HG02938 (cell line): ENCODE measurements around the gene APBA2.
"Not testable (repeated sequence)": the region's sequence is repeated elsewhere in the genome, so short reads cannot be mapped to it uniquely, and the experiment has no call there.

ENCODE experiments used
- ATAC-seq: cut with Tn5 transposase; IDR thresholded peaks from one replicate; pipeline ENCODE4 v1.9.1; 2021; ENCODE audit warnings: mild to moderate bottlenecking, moderate library complexity; ENCODE audit not compliant: unreplicated experiment

The APBA2 gene

DNA sequence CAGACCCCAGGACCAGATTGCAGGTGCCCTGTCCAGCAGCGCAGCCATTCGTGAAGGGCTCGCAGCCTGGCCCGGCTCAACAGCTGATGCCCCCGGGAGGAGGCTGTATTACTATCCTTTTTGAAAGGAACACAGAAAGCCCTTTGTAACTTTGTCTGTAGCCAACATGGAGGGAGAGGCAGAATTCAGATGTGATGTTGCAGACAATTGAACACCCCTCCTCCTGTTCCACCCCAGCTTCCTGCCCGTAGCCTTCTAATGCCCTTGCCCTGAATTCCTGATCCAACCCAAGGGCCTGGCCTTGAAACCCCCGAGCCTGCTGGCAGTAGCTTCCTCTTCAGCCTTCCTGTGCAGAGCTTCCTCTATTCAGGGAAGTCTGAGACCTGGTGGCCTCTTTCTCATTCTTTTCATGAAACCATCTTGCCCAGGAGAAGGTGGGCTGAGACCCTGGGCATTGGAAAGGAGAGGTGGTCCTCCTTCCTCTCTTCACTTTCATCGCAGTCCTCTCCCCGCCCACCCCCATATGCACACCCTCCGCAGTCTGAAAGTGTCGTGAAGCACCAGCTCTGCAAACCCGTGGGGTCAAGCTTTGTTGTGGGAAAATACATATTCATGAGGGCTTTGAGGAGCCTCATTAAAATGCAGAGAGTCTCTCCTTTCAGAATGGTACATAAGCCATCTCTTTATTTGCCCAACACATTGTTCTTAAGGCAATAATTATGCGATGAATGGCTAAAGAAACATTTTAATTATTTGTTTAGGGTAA lies 109.2 kb downstream of the APBA2 start:
- ATAC-seq = no peak

DNA sequence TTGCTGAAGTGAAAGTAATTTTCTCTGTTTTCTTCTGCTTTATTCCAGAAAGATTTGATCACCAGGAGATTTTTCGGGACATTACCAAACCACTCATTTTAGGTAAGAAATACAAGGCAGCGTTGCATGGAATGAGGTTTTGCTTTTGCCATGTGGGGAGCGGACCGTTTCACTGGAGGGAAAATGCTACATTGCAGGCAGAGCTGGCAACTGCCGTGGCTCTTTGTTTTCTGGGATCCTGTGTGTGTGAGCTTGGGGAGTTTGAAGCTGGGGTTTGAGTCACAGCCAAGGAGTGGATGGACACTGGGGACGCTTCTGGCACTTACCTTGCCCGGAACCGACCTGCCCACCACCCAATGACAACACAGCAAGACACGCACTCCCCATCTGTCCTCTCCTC lies 109.9 kb downstream of the APBA2 start:
- ATAC-seq = no peak

DNA sequence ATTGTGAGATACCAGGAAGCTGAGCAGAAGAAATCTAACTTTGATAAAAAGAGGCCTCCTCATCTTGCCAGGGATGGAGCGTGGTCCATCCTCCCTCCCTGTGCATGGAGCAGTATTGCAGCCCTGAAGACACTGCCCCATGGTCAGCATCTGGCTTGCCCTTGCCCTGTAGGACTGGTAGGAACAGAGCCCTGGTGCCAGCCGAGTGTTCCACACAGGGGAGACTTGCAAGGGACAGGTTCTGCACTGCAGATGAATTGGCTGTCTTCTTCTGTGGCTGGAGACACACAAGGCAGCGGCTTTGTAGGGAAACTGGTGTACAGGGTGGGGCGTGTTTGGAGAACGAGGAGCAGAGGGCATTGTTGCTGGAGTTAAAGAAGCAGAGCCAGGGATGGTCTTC lies 110.5 kb downstream of the APBA2 start:
- no peak for ATAC-seq

DNA sequence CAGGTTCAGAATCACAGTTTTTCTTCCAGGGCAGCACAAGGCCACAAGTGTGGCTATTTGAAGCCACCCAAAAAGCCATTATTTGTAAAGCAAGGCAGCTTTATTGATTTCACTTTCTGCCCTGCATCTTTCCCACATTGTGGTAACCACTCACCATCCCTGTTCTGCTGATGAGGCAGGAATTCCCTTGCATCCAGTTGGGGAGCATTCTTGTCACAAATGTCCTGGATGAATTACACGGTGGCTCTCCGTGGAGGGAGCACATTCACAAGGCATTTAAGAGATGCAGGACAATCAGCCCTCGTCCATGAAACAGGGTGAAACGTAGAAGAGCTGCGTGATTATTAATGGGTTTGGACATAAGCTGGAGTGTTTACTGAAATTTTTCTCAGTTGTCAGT lies 111.2 kb downstream of the APBA2 start:
- no peak for ATAC-seq

DNA sequence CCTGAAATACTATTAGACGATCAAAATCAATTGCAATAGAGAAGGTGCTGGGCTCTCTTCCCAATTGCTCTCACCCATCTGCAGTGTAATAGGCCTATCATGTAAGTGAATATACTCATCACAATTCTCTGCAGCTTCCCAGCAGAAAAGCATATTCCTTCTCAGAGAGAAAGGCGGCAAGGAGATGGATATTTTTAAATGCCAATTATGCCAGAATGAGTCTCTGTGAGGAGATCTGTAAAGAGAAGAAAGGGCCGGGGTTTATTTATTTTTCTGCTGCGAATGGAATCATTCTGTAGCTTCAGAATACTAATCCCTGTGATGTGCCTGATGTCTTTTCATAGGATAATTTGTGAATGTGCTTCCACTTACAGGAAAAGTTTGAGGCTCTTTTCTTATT lies 112.0 kb downstream of the APBA2 start:
- no peak for ATAC-seq

DNA sequence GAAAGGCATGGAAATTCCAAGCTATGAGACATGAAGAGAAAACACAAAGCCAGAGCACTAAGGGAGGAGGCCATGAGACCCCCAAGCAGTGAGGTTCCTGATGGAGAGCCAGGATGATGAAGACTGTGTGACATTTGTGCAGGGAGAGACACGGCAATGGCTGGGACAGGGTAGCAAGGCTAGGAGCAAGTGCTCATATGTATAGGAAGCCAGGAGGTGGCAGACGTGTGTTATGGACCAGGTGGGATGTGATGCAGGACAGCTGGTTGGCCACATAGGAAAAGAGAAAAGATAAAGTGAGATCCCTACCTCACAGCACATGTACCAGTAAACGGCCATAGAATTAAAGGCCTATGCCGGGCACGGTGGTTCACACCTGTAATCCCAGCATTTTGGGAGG lies 112.7 kb downstream of the APBA2 start:
- no peak for ATAC-seq

DNA sequence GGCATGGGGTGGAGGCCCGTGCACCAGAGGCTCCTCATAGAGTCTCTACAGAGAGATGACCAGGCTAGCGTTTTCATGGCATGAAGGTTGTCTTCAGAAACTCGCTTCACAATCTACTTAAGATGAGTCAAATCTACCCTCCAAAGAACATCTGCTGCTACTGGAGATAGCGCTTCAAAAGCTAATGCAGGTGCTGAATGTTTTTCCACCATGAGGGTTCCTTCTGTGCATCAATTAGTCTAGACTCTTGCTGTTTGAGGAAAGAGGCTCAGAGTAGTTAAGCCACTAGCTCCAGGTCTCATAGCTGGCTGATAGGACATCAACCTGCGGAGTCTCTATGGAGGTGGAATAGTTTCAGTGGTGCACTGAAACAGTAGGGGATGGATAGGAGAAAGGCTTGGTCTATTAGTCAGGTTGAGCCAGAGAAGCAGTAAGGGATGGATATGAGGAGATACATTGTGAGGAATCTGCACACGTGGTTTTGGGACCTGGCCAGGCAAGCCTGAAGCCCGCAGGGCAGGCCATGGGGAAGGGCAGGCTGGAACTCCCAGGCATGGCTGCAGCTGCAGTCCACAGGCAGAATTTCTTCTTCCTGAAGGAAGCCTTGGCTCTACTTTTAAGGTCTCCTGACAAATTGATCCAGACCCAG lies 117.5 kb downstream of the APBA2 start:
- no peak for ATAC-seq

DNA sequence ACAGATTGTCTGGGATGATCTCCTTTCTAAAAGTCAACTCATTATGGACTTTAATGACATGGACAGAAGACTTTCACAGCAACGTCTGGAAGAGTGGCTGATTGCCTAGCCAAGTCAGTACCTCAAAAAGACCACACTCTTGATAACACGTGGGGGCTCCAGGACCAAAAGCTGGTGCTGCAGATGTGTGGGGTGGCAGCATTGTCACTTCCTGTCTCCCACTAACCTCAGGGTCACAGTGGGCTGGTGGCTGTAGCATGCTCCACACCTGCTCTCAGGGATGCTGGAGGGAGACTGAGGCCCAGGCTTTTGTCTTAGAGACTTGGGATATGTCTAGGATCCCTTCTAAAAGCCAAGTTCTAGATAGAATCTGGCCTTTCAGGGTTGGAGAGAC lies 118.1 kb downstream of the APBA2 start:
- no peak for ATAC-seq

DNA sequence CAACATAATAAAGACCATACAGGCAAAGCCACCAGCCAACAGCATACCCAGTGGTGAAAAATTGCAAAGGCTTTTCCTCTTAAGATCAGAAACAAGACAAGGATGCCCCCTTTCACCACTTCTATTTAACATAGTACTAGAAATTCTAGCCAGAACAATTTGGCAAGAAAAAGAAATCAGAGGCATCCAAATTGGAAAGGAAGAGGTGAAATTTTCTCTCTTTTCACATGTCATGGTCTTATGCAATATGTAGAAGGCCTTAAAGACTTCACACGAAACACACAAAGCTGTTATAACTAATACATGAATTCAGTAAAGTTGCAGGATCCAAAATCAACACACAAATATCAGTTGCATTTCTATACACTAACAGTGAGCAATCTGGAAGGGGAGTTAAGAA lies 120.2 kb downstream of the APBA2 start:
- no peak for ATAC-seq

DNA sequence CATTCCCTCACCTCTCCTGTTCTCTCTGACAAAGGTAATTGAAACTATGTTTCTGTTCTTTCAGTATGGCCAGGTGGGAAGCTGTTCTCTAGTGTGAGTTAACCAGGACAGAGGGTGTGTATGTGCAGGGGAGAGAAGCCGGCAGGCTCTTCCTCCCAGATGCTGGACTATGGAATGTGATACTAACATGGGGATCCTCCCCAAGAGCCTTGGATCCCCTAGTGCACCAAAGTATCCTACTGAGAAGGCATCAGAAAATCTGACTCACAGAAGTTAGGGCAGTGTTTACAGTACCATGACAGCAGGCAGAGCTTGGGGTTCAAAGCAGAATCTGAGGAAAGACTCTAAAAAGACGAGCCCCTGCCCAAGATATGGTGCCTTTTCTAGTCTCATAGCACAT lies 123.1 kb downstream of the APBA2 start:
- ATAC-seq = no peak

DNA sequence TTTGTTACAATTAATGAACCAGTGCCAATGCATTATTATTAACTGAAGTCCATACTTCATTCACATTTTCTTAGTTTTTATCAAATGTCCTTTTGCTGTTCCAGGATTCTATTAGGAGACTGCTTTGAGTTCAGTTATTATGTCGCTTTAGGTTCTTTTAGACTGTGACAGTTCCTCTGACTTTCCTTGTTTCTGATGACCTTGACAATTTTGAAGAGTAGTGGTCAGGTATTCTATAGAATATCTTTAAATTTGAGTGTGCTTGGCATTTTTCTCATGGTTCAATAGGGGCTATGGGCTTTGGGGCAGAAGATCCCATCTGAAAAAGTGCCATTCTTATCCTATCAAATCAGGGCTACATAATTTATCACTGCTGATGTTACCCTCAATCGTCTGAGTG lies 126.3 kb downstream of the APBA2 start:
- ATAC-seq = no peak

DNA sequence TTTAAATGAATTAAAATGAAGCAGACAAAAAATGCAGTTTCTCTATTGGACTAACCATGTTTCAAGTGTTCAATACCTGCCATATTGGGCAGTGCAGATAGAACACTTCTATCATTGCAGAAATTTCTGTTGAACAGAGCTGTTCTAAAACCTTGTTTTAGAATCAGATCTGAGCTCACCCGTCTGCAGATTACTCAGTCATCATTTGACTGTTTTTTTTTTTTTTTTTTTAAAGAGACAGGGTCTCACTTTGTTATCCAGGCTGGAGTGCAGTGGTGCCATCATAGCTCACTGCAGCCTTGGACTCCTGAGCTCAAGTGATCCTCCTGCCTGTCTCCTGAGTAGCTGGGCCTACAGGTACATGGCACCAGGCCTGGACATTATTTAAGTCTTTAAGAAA lies 128.7 kb downstream of the APBA2 start:
- ATAC-seq = no peak

DNA sequence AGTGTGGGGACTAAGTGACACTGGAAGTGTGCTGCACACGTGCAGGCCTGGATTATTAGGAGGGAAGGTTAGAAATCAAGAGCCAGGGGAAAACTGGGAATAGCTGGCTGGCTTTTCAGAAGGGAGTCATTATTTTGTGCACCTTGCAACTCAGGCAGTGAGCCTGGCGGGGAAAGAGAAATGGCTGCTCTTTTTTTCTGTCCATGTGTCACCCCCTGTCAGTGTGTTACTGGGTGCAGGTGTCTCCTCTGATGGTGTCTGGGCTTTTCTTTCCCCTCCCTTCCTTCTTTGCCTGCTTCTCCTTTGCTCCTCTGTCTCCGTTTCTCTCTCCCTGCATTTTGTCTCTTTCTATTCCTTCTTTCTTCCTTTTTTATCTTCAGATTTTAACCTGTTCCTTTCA lies 130.7 kb downstream of the APBA2 start:
- no peak for ATAC-seq

DNA sequence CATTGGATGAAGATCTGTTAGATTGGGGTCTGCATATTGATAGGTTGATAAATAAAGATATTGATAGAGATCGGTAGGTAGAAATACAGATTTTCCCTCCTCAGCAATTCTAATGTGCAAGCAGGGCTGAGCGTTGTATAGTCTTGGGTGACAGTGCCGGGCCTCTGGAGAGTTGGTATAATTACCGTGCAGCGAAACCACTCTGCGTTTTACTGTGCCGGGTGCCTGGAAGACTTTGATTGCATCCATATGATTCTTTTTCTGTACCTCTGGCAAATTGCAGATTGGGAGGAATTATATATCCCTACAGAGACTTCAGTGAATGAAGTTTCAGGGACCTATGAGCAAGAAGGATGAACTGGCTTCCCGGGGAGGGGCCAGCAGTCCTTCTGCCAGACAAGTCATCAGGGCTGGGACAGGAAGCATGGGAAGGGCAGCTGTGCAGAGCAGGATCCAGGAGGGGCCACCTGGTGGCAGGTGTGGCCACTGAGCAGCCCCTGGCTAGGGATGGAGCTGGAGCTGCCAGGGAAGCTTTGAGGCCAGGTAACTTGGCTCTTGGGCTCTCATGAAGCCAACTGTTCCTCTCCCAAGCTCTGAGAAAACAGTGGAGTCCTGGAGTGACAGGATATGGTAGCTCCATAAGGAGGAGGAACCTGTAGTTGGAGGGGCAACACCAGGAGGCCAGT lies 132.5 kb downstream of the APBA2 start:
- ATAC-seq = no peak

DNA sequence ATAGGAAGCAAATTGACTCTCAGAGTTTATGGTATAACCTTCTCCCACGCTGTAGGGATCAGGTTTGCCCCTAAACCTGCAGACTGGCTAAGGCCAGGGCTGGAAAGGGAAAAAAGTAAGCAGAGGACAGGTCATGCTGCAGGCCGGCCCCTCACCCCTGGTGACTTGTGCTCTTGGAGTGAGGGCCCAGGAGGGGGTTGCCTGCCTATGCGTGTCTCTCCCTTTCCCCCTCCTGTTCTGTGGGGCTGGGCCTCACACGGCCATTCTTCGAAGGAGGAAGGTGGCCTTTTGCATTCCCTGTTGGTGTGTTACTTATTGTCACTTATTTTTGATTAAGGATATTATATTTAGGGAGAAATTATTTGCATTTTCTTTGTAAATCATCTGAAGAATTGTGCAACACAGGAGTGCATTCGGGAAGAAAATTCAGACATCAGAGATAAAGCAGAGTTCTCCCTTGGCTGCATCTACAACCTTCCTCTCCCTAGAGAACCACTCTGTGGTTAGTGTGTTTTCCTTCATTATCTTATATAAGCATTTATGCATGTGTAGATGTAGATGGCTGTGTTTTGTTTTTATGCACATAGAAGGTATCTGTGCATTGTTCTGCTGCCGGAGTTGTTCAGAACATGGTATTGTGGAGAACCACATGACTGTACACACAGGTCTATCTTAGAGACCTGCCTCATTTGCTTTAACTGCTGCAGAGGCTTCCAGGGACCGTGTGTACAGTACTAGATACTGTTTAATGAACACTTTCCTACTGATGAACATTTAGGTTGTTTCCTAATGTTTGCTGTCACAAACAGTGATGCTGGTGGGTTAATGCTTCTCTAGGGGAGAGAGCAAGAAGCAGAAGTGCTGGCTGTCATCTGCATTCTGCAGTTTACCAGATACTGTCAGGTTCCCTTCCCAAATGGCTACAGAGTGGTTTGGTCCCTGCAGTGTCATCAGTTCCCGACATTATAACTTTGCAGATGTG lies 133.5 kb downstream of the APBA2 start:
- ATAC-seq = no peak

DNA sequence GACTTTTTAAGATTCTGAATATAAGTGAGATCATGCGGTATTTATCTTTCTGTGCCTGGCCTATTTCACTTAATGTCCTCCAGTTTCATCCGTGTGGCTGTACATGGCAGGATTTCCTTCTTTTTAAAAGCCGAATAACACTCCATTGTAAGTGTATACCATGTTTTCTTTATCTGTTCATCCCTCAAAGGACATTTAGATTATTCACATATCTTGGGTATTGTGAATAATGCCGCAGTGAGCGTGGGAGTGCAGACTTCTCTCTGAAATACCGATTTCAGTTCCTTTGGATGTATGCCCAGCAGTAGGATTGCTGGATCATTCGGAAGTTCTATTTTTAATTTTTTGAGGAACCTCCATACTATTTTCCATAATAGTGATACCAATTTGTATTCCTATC lies 136.1 kb downstream of the APBA2 start:
- ATAC-seq = no peak

DNA sequence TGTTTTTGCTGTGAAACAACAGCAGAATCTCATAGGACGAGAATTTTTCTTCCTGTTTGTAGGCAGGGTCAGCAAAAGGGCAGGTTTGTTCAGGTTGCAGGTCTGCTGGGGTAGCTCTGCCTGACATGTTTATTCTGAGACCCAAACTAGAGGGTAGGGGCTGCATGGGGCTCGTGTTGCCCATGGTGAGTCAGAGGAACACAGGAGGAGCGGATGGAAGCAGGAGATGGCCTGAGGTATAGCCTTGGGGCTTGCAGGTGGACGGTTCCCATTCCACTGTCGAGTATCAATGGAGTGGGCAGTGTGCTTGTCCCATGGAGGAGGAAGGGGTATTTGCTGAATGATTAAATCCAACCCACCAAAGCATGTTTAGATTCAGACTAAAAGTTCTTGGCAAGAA lies 138.9 kb downstream of the APBA2 start:
- ATAC-seq = no peak

DNA sequence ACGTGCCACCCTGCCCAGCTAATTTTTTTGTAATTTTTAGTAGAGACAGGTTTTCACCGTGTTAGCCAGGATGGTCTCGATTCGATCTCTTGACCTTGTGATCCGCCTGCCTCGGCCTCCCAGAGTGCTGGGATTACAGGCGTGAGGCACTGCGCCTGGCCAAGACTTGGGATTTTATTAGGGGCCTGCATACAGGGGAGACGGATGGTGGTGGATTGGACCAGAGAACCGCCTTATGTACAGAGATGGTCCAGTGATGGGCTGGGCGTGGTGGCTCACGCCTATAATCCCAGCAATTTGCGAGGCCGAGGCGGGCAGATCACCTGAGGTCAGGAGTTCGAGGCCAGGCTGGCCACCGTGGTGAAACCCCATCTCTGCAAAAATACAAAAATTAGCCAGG lies 139.6 kb downstream of the APBA2 start:
- not testable (repeated sequence) for ATAC-seq

DNA sequence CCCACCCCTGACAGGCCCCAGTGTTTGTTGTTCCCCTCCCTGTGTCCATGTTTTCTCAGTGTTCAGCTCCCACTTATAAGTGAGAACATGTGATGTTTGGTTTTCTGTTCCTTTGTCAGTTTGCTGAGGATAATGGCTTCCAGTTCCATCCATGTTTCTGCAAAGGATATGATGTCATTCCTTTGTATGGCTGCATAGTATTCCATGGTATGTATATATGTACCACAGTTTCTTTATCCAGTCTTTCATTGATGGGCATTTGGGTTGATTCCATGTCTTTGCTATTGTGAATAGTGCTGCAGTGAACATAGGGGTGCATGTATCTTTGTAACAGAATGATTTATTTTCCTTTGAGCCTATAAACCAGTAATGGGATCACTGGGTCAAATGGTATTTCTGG lies 142.4 kb downstream of the APBA2 start:
- not testable (repeated sequence) for ATAC-seq

DNA sequence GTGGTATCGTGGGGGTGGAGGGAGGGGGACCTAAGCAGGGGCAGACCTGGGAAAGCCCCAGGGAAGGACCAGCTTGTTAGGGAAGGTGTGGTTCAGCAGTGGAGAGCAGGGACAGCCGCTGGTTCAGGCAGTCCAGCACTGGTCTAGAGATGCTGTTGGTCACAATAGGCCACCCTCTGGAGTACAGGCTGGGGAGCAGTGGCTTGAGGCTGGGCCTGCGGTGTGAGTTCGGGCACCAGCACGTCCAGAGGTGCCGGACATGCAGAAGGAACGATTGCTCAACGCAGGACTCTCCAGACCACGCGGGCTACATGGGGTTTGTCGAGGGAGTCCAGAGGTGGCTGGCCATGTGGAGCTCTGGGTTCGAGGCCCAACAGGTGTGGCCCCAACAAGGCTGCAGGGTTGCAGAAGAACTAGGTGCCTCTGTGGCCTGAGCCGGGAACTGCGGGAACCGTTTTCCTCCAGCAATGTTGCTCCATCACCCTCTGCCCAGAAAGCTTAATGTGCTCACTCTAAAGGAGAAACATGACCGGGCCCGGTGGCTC lies 143.9 kb downstream of the APBA2 start:
- no peak for ATAC-seq
